Endothelial cell (in vitro differentiated cells): Measurements from ENCODE around the gene ARHGEF17. TPM values are rescaled to one million over a fixed set of nuclear protein-coding genes. Genes with fewer than 3 reads are reported as not detected.

Source experiments
- DNase-seq: peaks from one replicate; pipeline ENCODE4 v3.0.0; 2021; ENCODE audit warnings: low spot score
- H3K27ac Mint-ChIP-seq: one replicate; pipeline ENCODE4 v1.8.0; 2021; ENCODE audit warnings: mixed read lengths, inconsistent platforms; ENCODE audit not compliant: unreplicated experiment
- H3K27me3 Mint-ChIP-seq: one replicate; pipeline ENCODE4 v1.8.0; 2021; ENCODE audit warnings: mild to moderate bottlenecking, moderate library complexity, mixed read lengths, inconsistent platforms; ENCODE audit not compliant: unreplicated experiment
- H3K36me3 Mint-ChIP-seq: one replicate; pipeline ENCODE4 v1.8.0; 2021; ENCODE audit warnings: mild to moderate bottlenecking, low read depth, mixed read lengths, inconsistent platforms; ENCODE audit not compliant: unreplicated experiment
- H3K4me1 Mint-ChIP-seq: one replicate; pipeline ENCODE4 v1.8.0; 2021; ENCODE audit warnings: mild to moderate bottlenecking, mixed read lengths, inconsistent platforms; ENCODE audit not compliant: unreplicated experiment
- H3K4me3 Mint-ChIP-seq: one replicate; pipeline ENCODE4 v1.8.0; 2021; ENCODE audit warnings: mild to moderate bottlenecking, mixed read lengths, inconsistent platforms; ENCODE audit not compliant: unreplicated experiment
- H3K9me3 Mint-ChIP-seq: one replicate; pipeline ENCODE4 v1.8.0; 2021; ENCODE audit warnings: mixed read lengths, inconsistent platforms; ENCODE audit not compliant: unreplicated experiment
- CTCF ChIP-seq: fragments of 200-600 bp; sonication (generic); IDR thresholded peaks from one replicate; pipeline ENCODE4 v1.5.0; 2021; ENCODE audit warnings: antibody characterized with exemption; ENCODE audit not compliant: unreplicated experiment
- total RNA-seq: library from RNA; stranded (reverse); fragmentation: NEBNext Ultra II Directional; extraction: Animal tissue kit (Norgen Biotek cat#: 25700); gene quantifications from one replicate; pipeline ENCODE4 v1.2.1, GENCODE V29; 2021; ENCODE audit not compliant: unreplicated experiment

ARHGEF17 gene
- total RNA-seq, 1 donor from 2014 or later = 93.3 TPM

DNA sequence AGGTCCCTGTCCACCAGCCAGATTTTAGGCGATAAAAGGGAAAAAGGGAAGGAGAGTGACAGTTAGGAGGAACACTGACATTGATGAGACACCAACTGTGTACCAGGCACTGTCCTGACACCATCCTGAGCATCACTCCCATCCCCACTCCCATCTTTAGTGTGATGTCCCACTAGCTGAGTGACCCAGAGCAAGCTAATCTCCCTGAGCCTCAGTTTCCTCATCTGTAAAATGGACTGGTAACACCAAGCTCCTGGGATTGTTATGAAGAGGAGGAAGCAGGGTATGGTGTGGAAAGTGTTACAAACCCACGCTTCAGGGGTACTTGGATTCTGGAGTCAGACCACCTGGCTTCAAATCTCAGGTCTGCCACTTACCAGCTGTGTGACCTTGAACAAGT, 44.4 kb upstream of the ARHGEF17 start:
- Mint-ChIP-seq H3K27me3 (peaks cover 23% of the 10 kb centered on the region), H3K9me3 (no peaks in the 10 kb centered on the region), H3K4me3 (no peak overlapping the region), H3K27ac (no peak overlapping the region), H3K4me1 (peaks cover 7% of the 10 kb centered on the region), H3K36me3 (no peaks in the 10 kb centered on the region)
- TF ChIP-seq CTCF = no peak
- no peak for DNase-seq

DNA sequence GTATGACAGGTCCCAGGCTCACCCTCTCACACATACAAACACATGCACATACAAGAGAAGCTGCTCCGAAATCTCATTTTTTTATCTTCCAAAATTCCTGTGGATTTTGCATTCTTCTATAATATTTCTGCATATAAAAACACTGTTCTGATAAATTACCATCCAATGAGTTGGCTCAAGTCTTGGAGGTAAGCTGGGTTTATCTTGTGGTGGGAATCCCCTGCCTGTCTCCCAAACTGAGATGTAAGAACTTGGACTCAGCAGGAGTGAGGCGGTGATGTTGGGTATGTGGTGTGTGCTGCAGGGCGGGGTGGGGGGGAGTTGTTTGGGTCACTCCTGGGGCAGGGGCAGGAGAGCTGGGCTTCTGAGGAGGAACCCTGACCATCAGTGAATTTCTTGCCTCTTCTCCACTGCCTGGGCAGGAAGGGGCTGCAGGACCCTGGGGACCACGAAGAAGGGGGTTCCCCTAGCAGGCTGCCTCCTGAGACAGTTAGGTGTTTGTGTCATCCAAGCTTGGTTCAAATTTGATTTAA, 42.7 kb upstream of the ARHGEF17 start:
- no peak for DNase-seq
- peaks cover 22% of the 10 kb centered on the region for H3K4me1 Mint-ChIP-seq
- no peak overlapping the region for H3K27ac Mint-ChIP-seq
- H3K36me3 Mint-ChIP-seq = no peaks in the 10 kb centered on the region
- no peak overlapping the region for H3K4me3 Mint-ChIP-seq
- H3K9me3 Mint-ChIP-seq = no peaks in the 10 kb centered on the region
- H3K27me3 Mint-ChIP-seq = peaks cover 22% of the 10 kb centered on the region
- TF ChIP-seq CTCF = no peak

DNA sequence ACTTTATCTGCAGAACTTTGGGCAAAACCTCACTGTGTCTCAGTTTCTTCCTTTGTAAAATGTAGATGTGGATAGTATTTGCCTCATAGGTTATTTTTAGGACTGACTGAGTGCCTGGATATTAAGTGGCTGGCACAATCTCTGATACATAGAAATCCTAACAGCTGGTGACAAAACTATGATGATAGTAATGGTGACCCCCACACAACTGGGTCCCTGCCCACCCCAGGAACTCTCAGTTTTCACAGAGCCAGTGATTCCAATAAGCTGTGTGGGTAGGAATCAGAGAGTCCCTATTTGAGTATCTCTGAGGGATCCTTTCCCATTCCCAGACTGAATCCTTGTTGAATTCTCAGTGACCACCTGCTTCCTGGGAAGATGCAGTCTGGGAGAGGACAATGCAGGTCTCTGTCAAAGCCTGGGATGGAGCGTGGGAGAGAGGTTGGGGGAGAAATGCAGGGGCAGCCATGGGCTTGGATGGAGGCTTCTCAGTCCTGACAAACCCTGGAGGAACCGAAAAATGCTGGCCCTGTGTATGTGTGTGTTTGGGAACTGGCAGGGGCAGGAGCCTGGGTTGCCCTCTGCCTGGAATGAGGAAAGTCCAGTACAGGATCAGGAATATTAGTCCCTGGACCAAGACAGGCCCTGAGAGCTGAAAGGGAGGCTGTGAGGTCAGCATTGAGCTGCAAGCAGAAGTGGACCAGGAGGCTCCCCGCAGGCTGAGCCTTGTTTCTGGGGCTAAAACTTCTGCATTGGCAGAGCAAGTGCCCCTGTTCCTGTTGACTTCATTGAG, 42.0 kb upstream of the ARHGEF17 start:
- Mint-ChIP-seq H3K36me3 (no peaks in the 10 kb centered on the region), H3K9me3 (no peaks in the 10 kb centered on the region), H3K27me3 (peaks cover 22% of the 10 kb centered on the region), H3K27ac (no peak overlapping the region), H3K4me3 (no peak overlapping the region), H3K4me1 (peaks cover 24% of the 10 kb centered on the region)
- no peak for TF ChIP-seq CTCF
- DNase-seq = no peak

DNA sequence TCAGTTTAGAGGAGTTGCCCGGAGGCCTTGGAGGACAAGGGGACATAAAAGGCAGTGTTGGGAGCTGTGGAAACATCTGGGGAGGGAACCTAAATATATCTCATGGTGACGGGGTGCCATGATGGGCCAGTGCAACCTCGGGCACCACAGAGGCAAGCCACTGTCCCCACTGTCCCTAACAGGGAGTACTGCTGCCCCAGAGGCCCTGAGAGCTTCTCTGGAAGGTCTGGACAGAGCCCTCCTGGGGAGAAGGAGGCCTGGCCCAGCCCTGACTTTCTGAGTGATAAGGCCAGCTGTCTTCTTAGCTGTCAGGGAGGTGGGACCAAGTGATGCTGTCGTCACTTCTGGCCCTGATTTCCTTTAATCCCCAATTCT, 41.4 kb upstream of the ARHGEF17 start:
- peaks cover 28% of the 10 kb centered on the region for H3K4me1 Mint-ChIP-seq
- H3K4me3 Mint-ChIP-seq = no peak overlapping the region
- H3K36me3 Mint-ChIP-seq = no peaks in the 10 kb centered on the region
- no peak for TF ChIP-seq CTCF
- H3K27ac Mint-ChIP-seq = no peak overlapping the region
- peaks cover 22% of the 10 kb centered on the region for H3K27me3 Mint-ChIP-seq
- no peak for DNase-seq
- no peaks in the 10 kb centered on the region for H3K9me3 Mint-ChIP-seq

DNA sequence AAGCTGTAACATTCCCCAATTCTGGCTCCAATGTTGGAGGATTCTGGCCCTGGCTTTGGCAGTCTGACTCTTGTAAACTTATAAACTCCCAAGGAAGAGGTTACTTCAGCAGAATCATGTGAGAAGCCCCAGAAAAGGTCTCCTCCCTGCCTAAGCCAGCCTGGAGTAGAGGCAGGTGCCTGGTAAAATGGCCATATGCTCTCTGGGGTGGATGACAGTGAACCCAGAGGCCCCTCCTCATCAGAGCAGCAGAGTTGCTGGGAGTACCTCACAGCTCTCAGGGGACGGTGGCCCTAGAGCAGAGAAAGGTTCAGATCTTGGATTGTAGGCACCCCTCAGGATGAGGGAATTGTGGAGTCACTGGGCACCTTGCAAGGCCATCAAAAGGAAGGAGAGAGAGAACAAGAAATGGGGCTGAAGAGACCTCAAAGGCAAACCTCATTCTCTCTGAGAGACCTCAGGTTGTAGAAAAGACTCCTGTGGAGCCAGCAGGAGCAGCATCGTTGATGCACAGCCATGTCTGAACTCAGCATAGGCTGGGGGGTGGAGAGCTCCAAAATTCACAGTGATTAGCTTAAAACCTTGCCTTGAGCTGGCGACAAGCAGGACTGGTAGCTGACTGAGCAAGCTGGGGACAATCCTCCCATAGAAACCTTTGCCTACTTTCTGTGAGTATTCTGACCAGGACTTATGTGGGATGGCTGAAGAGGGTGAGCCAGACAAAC, 40.8 kb upstream of the ARHGEF17 start:
- no peak overlapping the region for H3K27ac Mint-ChIP-seq
- no peak for DNase-seq
- H3K36me3 Mint-ChIP-seq = no peaks in the 10 kb centered on the region
- H3K27me3 Mint-ChIP-seq = peaks cover 22% of the 10 kb centered on the region
- peaks cover 29% of the 10 kb centered on the region for H3K4me1 Mint-ChIP-seq
- H3K4me3 Mint-ChIP-seq = no peak overlapping the region
- TF ChIP-seq CTCF = no peak
- H3K9me3 Mint-ChIP-seq = no peaks in the 10 kb centered on the region
